ENCODE measurements around the gene POLR2F. TPM values are rescaled to one million over a fixed set of nuclear protein-coding genes. Genes with fewer than 3 reads are reported as not detected.
"Not testable (repeated sequence)": the region's sequence is repeated elsewhere in the genome, so short reads cannot be mapped to it uniquely, and the experiment has no call there.

POLR2F gene
- total RNA-seq, 2 donors from 2014 or later, result 98.0 to 105 TPM

DNA sequence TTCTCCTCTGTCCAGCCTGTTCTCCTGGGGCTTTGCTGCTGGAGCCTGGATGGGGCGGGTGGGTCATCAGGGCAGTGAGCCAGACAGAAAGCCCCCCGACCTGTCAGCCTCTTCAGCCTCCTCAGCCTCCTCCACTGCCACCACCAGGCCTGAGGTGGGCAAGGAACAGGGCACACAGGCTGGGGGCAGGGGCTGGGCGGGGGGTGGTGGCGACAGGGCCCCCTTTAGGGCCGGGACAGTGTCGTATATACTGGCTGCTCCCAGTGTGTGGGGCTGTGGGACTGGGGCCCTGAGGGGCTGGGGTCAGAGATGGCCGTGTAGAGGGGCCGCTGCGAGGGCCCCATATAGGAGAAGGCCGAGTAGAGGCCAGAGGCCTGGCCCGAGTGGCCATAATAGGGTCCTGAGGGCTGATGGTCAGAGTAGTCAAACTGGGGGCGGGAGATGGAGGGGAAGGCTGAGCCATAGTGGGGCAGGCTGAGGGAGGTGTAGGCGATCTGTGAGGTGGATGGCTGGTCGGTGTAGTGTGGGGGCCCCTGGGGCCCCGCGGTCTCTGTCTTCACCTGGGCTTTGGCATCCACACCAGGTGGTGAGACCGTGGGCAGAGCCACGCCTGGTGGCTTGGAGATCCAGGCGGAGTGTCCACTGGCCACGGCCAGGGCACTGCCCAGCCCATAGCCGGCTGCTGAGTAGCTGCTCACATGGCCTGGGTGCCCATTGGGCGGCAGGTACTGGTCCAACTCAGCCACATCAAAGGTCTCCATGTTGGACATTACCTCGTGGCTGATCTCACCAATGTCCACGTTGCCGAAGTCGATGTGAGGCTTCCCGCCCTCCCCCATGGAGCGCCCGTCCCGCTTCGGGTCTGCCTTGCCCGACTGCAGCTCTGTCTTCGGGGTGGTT is 20.0 kb downstream of the POLR2F start:
- Mint-ChIP-seq H3K27ac (no peak overlapping the region), H3K9me3 (no peaks in the 10 kb centered on the region), H3K4me3 (no peak overlapping the region), H3K36me3 (ENCODE audit: low read depth) (peaks cover 52% of the 10 kb centered on the region), H3K4me1 (peaks cover 13% of the 10 kb centered on the region), H3K27me3 (ENCODE audit: insufficient read depth) (no peaks in the 10 kb centered on the region)
- TF ChIP-seq, protein P1, sequence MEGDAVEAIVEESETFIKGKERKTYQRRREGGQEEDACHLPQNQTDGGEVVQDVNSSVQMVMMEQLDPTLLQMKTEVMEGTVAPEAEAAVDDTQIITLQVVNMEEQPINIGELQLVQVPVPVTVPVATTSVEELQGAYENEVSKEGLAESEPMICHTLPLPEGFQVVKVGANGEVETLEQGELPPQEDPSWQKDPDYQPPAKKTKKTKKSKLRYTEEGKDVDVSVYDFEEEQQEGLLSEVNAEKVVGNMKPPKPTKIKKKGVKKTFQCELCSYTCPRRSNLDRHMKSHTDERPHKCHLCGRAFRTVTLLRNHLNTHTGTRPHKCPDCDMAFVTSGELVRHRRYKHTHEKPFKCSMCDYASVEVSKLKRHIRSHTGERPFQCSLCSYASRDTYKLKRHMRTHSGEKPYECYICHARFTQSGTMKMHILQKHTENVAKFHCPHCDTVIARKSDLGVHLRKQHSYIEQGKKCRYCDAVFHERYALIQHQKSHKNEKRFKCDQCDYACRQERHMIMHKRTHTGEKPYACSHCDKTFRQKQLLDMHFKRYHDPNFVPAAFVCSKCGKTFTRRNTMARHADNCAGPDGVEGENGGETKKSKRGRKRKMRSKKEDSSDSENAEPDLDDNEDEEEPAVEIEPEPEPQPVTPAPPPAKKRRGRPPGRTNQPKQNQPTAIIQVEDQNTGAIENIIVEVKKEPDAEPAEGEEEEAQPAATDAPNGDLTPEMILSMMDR (conservative IDR thresholded peaks at IDR 0.05), result no peak
- Histone ChIP-seq H3K9me3 (ENCODE audit: control insufficient read depth, low read length) (no peaks in the 10 kb centered on the region), H3K27ac (ENCODE audit: low read depth, low read length) (no peak overlapping the region), H3K4me1 (ENCODE audit: control insufficient read depth, insufficient read depth, low read length) (peaks cover 11% of the 10 kb centered on the region), H3K9ac (ENCODE audit: extremely low read depth, low read length, poor library complexity, severe bottlenecking) (no peak overlapping the region), H3K27me3 (ENCODE audit: control insufficient read depth, insufficient read depth, low read length, poor library complexity, severe bottlenecking) (no peaks in the 10 kb centered on the region), H3K36me3 (ENCODE audit: control insufficient read depth, insufficient read depth, low read length) (peaks cover 19% of the 10 kb centered on the region), H3K4me3 (ENCODE audit: low read length) (no peak overlapping the region)
- 94 to 99% methylated on average over 20 to 33 of the region's 33 CpGs for WGBS, 2 experiments (ENCODE audit: insufficient coverage in 1 of 2, insufficient read length in 1 of 2)
- DNase-seq, result no peak

DNA sequence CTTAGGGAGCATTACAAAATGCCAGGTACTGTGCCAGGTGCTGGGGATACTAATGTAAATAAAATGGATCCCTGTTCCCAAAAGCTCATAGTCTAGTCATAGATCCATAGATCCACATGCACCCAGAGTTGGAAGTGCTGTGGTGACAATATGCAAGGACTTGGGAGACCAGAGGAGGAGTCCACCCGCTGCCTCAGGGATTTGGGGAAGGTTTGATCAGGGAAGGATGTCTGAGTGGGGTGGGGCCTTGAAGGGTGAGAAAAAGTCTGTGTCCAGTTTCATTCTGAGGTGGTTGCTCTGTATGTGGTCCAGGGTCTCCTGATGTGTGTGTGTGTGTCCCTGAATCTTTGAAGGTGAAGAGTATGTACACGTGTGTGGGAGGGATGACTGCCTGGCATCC is 21.7 kb downstream of the POLR2F start:
- 94% methylated on average over 2 of the region's 2 CpGs; no CpG with 5 or more reads in 1 of the 2 experiments for WGBS, 2 experiments (ENCODE audit: insufficient coverage in 1 of 2, insufficient read length in 1 of 2)
- Histone ChIP-seq H3K9me3 (ENCODE audit: control insufficient read depth, low read length) (no peaks in the 10 kb centered on the region), H3K4me3 (ENCODE audit: low read length) (no peak overlapping the region), H3K27ac (ENCODE audit: low read depth, low read length) (no peak overlapping the region), H3K4me1 (ENCODE audit: control insufficient read depth, insufficient read depth, low read length) (peaks cover 17% of the 10 kb centered on the region), H3K27me3 (ENCODE audit: control insufficient read depth, insufficient read depth, low read length, poor library complexity, severe bottlenecking) (no peaks in the 10 kb centered on the region), H3K36me3 (ENCODE audit: control insufficient read depth, insufficient read depth, low read length) (peaks cover 13% of the 10 kb centered on the region), H3K9ac (ENCODE audit: extremely low read depth, low read length, poor library complexity, severe bottlenecking) (no peak overlapping the region)
- DNase-seq, result no peak
- Mint-ChIP-seq H3K27ac (no peak overlapping the region), H3K4me1 (peaks cover 21% of the 10 kb centered on the region), H3K27me3 (ENCODE audit: insufficient read depth) (no peaks in the 10 kb centered on the region), H3K36me3 (ENCODE audit: low read depth) (peaks cover 45% of the 10 kb centered on the region), H3K4me3 (no peak overlapping the region), H3K9me3 (no peaks in the 10 kb centered on the region)
- TF ChIP-seq, protein P1 (conservative IDR thresholded peaks at IDR 0.05), result no peak

DNA sequence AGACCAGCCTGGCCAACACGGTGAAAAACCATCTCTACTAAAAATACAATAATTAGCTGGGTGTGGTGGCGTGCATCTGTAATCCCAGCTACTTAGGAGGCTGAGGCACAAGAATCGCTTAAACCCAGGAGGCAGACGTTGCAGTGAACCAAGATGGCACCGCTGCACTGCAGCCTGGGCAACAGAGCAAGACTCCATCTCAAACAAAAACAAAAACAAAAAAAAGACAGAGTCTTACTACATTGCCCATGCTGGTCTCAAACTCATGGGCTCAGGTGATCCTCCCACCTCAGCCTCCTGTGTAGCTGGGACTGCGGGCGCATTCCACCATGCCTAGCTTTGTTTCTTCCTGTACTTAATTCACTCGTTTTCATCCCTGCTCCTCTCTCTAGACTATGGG is 22.5 kb downstream of the POLR2F start:
- WGBS, 2 experiments (ENCODE audit: insufficient coverage in 1 of 2, insufficient read length in 1 of 2), result 91 to 95% methylated on average over 7 to 8 of the region's 8 CpGs
- H3K4me1 Mint-ChIP-seq, result peaks cover 30% of the 10 kb centered on the region
- peaks cover 13% of the 10 kb centered on the region for H3K36me3 ChIP-seq (ENCODE audit: control insufficient read depth, insufficient read depth, low read length)
- not testable (repeated sequence) for H3K27ac ChIP-seq (ENCODE audit: low read depth, low read length); H3K9me3 ChIP-seq (ENCODE audit: control insufficient read depth, low read length); H3K27ac Mint-ChIP-seq; H3K9ac ChIP-seq (ENCODE audit: extremely low read depth, low read length, poor library complexity, severe bottlenecking); H3K27me3 Mint-ChIP-seq (ENCODE audit: insufficient read depth); H3K27me3 ChIP-seq (ENCODE audit: control insufficient read depth, insufficient read depth, low read length, poor library complexity, severe bottlenecking); DNase-seq; H3K4me3 Mint-ChIP-seq; H3K4me3 ChIP-seq (ENCODE audit: low read length); H3K9me3 Mint-ChIP-seq
- H3K36me3 Mint-ChIP-seq (ENCODE audit: low read depth), result peaks cover 45% of the 10 kb centered on the region
- peaks cover 19% of the 10 kb centered on the region for H3K4me1 ChIP-seq (ENCODE audit: control insufficient read depth, insufficient read depth, low read length)
